OCI-M2 (cell line): Measurements from ENCODE around the gene FN1.

ENCODE experiments used
- DNase-seq: peaks from one replicate; lab custom pipeline; 2025; ENCODE audit not compliant: unreplicated experiment; lab: John Stamatoyannopoulos, UW

FN1 gene

DNA sequence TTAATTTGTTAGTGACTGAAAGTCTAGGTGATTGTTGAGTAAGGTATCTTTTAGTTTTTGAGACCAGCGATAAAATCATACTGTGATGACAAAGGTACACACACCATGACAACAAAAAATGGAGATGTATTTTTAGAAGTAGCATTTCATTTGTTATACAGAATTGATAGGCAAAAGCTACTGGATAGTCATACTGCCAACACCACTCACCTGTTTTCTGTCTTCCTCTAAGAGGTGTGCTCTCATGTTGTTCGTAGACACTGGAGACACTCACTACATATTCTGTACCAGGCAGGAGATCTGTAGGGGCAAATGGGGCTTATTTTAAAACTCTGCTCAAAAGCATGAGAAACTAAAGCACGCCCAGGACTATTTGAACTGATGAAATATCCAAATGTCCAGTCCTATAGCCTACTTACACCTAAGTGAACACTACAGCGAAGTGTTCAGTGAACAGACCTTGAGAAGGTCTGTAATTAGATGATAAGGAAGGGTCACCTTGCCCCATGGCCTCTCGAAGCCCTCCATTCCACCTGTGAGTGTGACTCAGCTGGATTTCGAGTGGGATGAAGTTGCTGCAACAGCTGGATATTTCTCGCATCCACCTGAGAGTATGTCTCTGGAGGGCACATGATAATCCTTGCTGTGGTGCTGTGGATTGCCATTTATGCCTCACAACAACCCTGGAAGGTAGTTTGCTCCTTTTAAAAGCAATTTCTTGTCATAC lies 47.7 kb downstream of the FN1 start:
- DNase-seq: no peak

- DNase-seq: no peak
Observed at GRCh38 chr2:215386566-215386965, 49.3 kb downstream of the FN1 start.

DNA sequence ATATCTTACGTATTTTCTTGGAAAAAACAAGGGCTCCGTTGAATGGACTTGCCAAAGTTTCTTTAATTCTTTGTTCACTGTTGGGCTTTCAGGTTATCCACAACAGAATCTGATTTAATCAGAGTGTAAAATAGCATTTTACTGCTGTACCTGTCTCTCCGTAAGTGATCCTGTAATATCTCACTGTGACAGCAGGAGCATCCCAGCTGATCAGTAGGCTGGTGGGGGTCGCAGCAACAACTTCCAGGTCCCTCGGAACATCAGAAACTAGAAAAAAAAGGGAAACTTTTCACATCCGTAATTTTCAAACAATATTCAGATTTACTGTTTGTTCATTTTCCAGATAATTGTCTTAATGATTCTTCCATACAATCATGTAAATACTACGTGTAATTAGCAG lies 51.2 kb downstream of the FN1 start:
- no peak for DNase-seq

DNA sequence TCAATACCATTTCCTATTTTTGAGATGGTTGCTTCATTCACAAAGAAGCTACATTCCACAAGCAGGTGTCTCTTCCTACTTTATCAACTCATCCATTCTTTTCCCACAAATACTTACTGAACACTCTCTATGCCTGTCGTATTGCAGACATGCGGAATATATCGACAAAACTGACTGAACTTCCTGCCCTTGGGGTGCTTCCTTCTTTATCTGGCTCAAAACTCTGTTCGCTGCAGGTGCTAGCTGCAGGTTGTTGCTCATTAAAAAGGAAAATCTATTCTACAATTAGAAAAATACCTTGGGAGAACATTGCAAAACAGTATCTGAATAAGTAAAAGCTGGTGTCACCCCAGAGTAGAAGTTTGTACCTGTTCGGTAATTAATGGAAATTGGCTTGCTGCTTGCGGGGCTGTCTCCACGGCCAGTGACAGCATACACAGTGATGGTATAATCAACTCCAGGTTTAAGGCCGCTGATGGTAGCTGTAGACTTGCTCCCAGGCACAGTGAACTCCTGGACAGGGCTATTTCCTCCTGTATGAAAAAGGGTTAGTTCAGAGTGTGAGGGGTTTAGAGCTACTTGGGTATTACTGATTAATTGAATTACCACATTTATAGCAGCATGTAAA lies 52.1 kb downstream of the FN1 start:
- DNase-seq: no peak

DNA sequence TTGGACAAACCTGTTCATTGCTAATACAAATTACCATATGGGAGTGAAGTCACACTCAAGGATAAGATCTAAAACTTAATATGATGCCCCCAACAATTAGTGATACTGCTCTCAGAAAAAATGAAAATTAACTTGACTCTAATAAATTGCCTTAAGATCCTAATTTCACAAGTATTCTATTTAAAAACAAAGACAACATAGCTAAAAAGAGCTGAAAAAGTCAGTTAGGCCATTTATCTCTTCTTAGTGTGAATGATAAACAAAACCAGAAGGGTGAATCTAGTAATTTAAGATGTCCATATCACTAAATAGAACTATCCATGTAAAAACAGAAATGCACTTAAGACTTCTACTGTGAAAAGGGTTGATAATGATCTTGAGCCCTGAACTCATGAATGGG lies 53.4 kb downstream of the FN1 start:
- DNase-seq: no peak

DNA sequence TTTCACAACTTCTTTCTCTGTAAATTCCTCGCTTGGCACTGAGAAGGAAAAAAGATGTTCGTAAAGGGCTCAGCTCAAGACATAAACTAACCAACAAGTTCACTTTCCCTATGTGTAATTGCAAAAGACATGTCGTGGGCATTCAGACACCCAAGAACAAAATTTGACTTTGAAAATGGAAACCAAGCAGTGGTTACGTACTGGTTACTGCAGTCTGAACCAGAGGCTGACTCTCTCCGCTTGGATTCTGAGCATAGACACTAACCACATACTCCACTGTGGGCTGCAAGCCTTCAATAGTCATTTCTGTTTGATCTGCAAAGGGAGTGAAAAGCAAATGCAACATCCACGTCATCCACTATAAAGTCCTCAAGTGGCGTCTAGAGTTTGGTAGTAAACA lies 53.9 kb downstream of the FN1 start:
- DNase-seq: no peak

DNA sequence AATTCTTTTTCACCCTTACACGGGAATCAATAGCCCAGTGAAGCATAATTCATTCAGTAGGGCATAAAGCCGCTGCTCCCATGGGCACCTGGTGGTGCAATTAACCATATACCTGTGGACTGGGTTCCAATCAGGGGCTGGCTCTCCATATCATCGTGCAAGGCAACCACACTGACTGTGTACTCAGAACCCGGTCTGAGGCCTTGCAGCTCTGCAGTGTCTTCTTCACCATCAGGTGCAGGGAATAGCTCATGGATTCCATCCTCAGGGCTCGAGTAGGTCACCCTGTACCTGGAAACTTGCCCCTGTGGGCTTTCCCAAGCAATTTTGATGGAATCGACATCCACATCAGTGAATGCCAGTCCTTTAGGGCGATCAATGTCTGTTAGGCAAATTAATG lies 55.2 kb downstream of the FN1 start:
- DNase-seq: no peak

GRCh38 chr2:215379948-215380347 lies 55.9 kb downstream of the FN1 start:
- no peak for DNase-seq

DNA sequence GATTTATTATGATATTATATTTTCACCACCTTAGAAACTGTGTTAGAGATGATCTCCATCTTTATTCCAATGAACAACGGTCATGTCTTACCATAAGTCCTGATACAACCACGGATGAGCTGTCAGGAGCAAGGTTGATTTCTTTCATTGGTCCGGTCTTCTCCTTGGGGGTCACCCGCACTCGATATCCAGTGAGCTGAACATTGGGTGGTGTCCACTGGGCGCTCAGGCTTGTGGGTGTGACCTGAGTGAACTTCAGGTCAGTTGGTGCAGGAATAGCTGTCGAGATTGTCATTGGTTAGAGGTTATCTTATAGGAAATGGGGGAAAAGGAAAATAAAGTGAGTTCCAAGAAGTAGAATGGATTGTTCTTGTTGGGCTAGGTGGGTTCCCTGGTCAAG lies 56.8 kb downstream of the FN1 start:
- DNase-seq: no peak

- no peak for DNase-seq
Observed at GRCh38 chr2:215378045-215378444, 57.8 kb downstream of the FN1 start.

DNA sequence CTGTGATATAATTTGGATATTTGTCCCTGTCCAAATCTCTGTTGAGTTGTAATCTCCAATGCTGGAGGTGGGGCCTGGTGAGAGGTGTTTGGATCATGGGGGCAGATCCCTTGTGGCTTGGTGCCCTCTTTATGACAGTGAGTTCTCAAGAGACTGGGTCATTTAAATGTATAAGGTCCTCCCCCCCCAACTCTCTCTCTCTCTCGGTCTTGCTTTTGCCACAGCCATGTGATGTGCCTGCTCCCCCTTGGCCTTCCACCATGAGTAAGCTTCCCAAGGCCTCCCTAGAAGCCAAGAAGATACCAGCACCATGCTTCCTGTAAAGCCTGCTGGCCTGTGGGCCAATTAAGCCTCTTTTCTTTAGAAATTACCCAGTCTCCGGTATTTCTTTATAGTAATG lies 58.6 kb downstream of the FN1 start:
- DNase-seq: no peak

DNA sequence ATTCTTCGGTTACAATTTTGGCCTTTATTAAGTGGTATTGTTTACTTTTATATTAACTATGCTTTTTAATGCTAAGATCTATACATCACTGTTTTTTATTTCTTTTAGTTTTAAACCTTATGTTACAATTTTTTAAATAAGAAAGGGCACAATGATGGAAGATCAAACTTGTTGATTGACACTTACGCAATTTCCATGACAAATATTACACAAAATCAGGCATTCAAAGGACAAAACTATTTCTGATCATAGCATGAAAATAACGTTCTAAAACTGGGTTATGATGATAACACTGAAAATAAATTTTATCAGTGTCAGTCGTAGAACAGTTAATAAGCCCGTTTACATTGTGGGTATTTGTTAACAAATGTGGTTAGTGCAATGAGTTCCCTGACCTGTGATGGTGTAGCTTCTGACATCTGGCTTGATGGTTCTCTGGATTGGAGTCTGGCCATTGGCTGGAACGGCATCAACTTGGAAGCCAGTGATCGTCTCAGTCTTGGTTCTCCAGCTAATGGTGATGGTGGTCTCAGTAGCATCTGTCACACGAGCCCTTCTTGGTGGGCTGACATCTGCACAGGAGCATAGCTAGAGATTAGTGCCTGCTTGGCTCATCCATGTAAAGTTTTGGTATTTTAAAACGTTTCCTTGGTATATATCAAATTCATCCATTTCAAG lies 59.6 kb downstream of the FN1 start:
- no peak for DNase-seq

GRCh38 chr2:215375467-215375830 lies 60.4 kb downstream of the FN1 start:
- no peak for DNase-seq

DNA sequence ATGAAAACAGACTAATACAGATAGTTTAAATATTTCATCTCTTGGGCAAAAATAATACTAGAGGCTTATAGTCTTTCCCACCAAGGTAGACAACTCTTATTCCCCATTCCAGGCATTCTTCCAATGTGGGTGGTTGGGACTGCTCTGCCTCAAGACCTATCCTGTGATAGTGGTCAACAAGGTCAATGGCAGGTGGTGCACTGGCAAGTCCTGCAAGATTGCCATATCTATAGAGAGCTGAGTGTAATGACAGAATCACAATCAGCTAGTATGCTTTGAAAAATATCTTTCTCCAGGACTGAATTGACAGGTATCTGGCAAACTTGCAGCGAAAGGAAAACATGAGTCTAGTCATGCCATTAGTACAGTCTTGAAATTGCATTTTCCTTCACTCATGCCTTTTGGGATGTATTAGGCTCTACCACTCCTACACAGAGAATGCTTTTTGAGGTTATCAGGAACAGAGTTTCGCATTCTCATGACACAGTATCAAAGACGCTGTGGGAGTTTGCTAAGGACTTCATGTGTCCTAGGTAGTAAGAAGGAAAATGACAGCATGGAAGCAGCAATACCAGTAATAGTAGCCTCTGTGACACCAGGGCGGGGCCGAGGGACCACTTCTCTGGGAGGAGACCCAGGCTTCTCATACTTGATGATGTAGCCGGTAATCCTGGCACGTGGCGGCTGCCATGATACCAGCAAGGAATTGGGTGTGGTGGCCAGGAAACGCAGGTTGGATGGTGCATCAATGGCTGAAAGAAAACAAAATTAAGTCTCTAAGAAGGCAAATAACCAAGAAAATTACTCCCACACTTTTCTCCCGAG lies 61.0 kb downstream of the FN1 start:
- no peak for DNase-seq

DNA sequence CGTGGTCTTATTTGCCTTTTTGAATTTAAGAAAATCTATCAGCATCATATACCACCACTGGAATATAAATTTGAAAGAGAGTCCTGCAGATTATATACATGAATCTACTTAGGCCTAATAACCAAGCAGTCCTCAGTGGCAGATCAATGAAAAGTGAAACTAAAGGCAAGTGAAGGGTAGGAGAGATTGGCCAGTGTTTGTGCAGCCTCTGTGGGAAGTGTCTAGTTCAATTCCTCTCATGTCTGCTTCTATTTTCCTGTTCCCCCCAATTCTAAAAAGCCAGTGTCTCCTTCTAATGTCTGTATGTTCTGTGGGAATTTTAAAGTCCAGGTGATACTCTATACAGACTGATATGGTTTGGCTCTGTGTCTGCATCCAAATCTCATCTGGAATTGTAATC lies 61.9 kb downstream of the FN1 start:
- DNase-seq: no peak

DNA sequence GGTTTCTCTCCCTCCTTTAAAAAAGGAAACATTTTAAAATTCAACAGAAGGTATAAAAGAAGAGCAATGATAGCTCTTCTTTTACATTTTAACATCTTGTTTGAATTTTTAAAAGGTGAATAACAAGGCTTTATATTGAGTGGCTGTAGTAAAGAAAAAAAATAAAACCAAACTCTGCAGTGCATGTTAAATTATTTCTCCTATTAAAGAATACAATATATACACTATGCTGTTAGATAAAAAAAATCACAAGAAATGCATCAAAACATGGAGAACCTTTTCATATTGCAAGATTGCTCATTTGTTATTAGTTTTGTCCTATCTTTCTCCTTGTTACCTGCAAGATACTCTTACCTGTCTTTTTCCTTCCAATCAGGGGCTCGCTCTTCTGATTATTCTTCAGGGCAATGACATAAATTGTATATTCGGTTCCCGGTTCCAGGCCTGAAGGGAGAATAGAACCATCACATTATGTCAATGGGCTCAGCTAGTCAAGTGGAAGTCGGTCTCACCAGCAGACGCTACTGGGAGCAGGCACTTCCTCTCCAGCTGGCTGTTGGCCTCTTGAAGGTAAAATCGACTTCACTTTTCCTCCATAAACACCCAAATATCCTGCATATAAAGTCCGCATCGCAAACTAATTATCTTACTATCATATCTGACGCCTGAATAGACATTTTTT lies 62.8 kb downstream of the FN1 start:
- DNase-seq: no peak

- DNase-seq: no peak
Observed at GRCh38 chr2:215371915-215372897, 63.7 kb downstream of the FN1 start.

DNA sequence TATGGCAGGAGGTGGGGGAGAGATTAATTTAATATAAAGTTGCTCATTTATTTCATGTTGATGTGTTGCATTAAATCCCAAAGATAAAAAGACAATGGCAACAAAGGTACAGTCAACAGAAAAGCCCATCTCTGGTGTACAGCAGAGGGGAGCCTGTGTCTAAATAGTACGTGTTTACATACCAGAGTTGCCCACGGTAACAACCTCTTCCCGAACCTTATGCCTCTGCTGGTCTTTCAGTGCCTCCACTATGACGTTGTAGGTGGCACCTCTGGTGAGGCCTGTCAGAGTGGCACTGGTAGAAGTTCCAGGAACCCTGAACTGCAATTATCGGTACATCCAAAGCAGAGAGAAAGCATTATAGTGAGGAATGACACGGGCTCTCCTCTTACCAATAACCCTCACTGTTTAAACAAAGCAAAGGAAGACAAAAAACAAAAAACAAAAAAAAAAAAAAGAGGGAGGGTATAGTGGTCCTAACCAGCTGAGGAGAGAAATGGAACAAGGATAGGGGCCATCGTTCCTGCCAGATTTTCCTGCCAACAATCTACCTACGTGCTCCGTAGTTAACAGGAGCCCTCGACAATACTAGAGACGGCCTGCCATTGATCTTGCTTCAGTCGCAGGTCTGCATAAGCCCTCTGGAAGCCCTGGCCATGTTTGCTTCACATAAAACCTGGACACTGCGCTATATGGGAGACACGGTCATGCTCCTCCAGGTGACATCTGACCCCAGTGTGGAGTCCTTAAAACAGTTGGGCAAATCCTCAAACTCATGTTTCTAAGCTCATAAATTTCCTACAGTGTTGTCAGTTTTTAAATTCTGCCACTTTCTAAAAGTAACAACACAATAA lies 65.5 kb downstream of the FN1 start:
- DNase-seq: no peak

- no peak for DNase-seq
Observed at GRCh38 chr2:215369181-215369760, 66.6 kb downstream of the FN1 start.
